ENCODE results near the gene FURIN.
"Not testable (repeated sequence)": the region's sequence is repeated elsewhere in the genome, so short reads cannot be mapped to it uniquely, and the experiment has no call there.

Gene FURIN

DNA sequence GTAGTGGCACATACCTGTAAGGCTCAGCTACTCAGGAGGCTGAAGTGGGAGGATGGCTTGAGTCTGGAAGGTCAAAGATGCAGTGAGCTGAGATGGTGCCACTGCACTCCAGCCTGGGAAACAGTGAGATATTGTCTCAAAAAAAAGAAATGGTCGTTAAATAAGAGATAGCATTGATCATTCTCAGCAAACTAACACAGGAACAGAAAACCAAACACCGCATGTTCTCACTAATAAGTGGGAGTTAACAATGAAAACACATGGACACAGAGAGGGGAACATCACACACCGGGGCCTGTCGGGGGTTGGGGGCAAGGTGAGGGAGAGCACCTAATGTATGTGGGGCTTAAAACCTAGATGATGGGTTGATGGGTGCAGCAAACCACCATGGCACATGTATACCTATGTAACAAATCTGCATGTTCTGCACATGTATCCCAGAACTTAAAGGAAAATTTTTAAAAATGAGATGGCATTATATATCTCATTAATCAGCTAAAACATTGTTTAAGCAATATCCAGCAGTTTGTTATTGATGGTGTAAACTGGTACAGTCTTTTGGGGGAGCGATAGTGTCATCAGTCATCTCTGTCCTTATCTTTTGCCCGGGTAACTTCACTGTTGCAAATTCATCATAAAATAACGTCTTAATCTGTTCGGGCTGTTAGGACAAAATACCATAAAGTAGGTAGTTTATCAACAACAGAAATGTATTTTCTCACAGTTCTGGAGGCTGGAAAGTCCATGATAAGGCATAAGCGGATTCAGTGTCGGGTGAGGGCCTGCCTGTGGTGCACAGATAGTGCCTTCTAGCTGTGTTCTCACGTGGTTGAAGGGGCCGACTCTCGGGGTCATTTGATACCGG is 33.0 kb downstream of the FURIN start:
- no peak for DNase-seq (ENCODE audit: low read depth in 2 of 3, low spot score in 1 of 3)

DNA sequence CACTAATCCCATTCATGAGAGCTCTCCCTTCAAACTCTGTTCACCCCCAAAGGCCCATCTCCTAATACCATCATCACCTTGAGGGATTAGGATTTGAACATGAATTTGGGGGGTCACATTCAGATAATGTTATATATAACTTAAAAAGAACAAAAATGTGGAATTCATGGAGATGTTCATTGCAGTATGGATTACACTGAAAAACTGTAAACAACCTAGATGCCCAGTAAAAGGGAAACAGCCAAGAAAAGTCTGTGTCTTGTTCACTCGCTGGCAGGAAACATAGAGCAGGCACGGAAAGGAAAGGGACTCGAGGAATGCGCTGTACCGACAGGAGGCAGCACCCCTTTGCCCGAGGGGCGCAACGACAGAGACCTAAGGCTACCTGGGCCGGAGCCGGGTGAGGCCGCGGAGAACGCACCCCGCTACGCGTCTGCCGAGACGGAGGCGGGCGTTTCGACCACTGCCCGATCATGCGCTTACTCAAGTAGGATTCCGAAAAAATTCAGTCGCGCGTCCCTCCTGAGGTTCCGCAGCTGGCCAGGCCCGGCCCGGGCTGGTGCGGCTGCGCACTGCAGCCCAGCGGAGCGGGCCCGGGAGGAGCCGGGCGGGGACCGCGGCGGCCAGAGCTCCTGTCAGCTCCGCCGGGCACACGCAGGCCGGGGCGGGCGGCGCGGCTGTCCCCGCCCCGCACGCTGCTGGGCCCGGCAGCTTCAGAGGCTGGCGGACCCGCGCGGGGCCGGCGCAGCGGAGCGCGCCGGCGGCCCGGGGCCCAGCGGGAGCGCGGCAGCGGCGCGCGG is 33.9 kb downstream of the FURIN start:
- peak; percentile 56 to 63 (median 58) for DNase-seq (ENCODE audit: low read depth in 2 of 3, low spot score in 1 of 3)

DNA sequence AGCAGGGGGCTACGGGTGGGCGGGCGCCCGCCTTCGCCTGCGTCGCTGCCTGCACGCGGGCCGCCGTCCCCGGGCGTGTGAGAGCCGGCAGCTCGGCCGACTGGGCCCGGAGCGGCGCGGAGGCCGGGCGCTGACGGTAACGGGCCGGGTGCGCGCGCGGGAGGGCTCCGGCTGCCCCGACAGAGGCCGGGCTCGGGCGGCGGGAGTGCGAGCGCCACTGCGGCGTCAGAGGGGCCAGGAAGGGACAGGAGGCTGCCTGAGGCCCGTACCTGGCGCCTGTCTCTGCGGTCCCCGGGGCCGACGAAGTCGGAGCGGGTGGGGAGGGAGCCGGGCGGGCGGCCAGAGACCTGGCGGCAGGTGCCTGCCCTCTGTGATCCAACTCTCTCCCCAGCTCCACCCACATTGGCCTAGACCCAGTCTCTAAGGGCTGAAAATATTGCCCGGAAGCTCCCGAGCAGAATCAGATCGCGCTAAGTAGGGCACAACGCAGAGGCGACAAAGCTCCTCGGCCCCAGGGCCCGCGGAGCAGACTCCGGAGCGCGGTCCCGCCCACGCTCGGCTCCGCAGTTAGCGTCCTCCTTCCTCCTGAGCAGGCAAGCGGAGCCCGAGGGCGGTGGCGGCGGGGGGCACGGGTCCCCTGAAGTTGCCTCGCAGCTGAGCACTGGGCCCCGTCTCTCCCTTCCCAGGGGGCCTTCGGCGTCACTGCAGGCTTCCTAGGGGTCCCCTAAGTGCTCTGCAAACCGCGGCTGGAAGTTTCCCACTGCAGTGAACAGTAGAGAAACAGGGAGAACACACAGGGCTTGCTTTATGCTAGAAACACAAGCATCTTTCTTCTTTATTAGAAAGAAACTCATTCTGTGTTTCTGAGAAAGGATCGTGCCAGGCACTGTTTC is 34.7 kb downstream of the FURIN start, which contains the start of gene MAN2A2:
Gene MAN2A2, plus strand, starts transcription at position 463 of the 893 bp plus-strand sequence. CDS start 906 bp downstream, outside the sequence.
- DNase-seq (ENCODE audit: low read depth in 2 of 3, low spot score in 1 of 3): peak; percentile 66 to 80 (median 69)

- DNase-seq (ENCODE audit: low read depth in 2 of 3, low spot score in 1 of 3): no peak
Observed at GRCh38 chr15:90903733-90904536, 35.5 kb downstream of the FURIN start.

- DNase-seq (ENCODE audit: low read depth in 2 of 3, low spot score in 1 of 3): no peak
Observed at GRCh38 chr15:90904746-90905145, 36.4 kb downstream of the FURIN start.

GRCh38 chr15:90905306-90906180 is 37.2 kb downstream of the FURIN start:
- no peak for DNase-seq (ENCODE audit: low read depth in 2 of 3, low spot score in 1 of 3)

- no peak for DNase-seq (ENCODE audit: low read depth in 2 of 3, low spot score in 1 of 3)
Observed at GRCh38 chr15:90906181-90906849, 37.9 kb downstream of the FURIN start.

DNA sequence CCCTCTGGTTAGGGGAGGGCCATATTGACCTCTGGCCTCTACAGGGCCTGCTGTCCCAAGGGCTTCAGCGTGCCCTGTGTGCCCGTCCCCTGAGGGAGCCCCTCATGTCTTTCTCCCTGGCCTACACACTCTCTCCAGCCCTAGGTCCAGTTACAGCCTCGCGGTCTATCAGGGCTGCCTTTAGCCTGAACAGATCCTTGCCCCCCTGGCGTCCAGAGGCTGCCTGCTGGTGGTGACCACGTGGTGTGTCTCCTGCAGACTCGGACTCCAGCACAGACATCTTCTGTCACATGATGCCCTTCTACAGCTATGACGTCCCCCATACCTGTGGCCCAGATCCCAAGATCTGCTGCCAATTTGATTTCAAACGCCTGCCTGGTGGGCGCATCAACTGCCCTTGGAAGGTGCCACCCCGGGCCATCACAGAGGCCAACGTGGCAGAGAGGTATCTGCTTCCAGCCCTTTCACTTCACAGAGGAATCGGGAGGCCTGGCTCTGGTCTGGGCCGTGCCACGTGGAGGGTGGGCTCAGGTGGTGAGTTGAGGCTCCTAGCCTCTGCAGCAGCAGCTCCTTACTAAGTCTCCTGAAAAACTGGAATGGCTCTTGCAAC is 38.8 kb downstream of the FURIN start:
- DNase-seq (ENCODE audit: low read depth in 2 of 3, low spot score in 1 of 3): no peak

- DNase-seq (ENCODE audit: low read depth in 2 of 3, low spot score in 1 of 3): no peak
Observed at GRCh38 chr15:90907838-90908507, 39.6 kb downstream of the FURIN start.

GRCh38 chr15:90909449-90909848 is 41.1 kb downstream of the FURIN start:
- not testable (repeated sequence) for DNase-seq (ENCODE audit: low read depth in 2 of 3, low spot score in 1 of 3)

DNA sequence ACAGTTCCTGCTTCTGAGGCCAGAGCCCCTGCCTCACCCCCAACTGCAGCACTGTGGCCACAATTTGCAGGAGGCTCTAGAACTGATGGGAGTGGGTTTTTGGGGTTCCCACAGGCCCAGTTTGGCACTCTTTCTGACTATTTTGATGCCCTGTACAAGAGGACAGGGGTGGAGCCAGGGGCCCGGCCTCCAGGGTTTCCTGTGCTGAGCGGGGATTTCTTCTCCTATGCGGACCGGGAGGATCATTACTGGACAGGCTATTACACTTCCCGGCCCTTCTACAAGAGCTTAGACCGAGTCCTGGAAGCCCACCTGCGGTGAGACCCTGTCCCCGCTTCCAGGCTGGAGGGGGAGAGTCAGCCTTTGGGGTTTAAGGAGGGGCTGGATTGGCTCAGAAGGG is 41.6 kb downstream of the FURIN start:
- no peak for DNase-seq (ENCODE audit: low read depth in 2 of 3, low spot score in 1 of 3)

- no peak for DNase-seq (ENCODE audit: low read depth in 2 of 3, low spot score in 1 of 3)
Observed at GRCh38 chr15:90910441-90911301, 42.3 kb downstream of the FURIN start.

DNA sequence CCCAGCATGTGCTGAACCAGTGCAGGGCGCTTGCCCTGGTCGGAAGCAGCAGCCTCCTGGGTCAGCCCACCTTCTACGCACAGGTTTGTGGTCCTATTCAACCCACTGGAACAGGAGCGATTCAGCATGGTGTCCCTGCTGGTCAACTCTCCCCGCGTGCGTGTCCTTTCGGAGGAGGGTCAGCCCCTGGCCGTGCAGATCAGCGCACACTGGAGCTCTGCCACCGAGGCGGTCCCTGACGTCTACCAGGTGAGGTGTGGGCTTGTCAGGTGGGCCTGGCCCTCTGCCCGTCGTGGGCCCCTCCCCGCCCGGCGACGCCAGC is 42.9 kb downstream of the FURIN start:
- DNase-seq (ENCODE audit: low read depth in 2 of 3, low spot score in 1 of 3): no peak

DNA sequence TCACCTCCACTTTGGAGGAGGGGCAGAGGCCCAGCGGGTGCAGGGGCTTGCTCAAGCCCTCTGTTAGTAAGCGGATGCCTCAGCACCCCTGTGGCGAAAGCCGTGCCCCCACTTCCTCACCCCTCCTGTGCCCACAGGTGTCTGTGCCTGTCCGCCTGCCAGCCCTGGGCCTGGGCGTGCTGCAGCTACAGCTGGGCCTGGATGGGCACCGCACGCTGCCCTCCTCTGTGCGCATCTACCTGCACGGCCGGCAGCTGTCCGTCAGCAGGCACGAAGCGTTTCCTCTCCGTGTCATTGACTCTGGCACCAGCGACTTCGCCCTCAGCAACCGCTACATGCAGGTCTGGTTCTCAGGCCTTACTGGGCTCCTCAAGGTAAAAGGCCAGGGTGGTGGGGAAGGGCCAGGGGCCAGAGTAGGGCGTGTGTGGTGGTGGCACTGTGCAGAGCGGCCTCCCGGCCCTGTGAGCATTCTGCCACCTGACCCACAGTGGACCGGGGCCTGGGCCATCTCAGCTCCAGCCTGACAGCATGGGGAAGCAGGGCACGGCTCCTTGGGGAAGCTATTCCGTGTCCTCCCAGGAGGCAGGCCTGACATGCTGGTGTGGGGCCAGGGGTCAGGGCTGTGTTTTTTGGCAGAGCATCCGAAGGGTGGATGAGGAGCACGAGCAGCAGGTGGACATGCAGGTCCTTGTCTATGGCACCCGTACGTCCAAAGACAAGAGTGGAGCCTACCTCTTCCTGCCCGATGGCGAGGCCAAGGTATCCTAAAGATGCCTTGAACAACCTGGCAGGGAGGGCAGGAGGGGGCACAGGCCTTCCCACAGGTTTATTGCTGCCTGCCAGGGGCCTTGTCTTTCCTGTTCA is 43.8 kb downstream of the FURIN start:
- DNase-seq (ENCODE audit: low read depth in 2 of 3, low spot score in 1 of 3): no peak

- DNase-seq (ENCODE audit: low read depth in 2 of 3, low spot score in 1 of 3): no peak
Observed at GRCh38 chr15:90912770-90913075, 44.3 kb downstream of the FURIN start.

- DNase-seq (ENCODE audit: low read depth in 2 of 3, low spot score in 1 of 3): no peak
Observed at GRCh38 chr15:90913398-90913944, 45.1 kb downstream of the FURIN start.

Data from stimulated activated CD4-positive, alpha-beta T cell treated with anti-CD3 and anti-CD28 coated beads, Interleukin-12 subunit alpha, Interleukin-12 subunit beta, amount 100 ng/mL, for 48 hours (primary cell).